B cell (primary cell): Measurements from ENCODE around the gene DCP1A. TPM values are rescaled to one million over a fixed set of nuclear protein-coding genes. Genes with fewer than 3 reads are reported as not detected.

Experiments
- ATAC-seq: fragments of 200-7000 bp; cut with Tn5 transposase; one replicate; pipeline ENCODE4 v1.10.0; 2021; ENCODE audit warnings: low read depth, mild to moderate bottlenecking, moderate number of reproducible peaks, moderate library complexity
- CTCF ChIA-PET: fragments of 350-600 bp; sonication (Branson Sonifier 250); formaldehyde crosslinking; loops from one replicate; lab custom pipeline; 2021; ENCODE audit warnings: antibody characterized with exemption, inconsistent platforms; lab: Charles Lee
- POLR2A ChIA-PET: fragments of 350-600 bp; sonication (Branson Sonifier 250); formaldehyde crosslinking; loops from one replicate; lab custom pipeline; 2021; ENCODE audit warnings: antibody characterized with exemption; lab: Charles Lee
- DNase-seq: peaks from one replicate; pipeline ENCODE4 v3.0.0; 2013
- H2AFZ ChIP-seq: 2 replicates; pipeline ENCODE4 v1.6.1; 2012; ENCODE audit warnings: mild to moderate bottlenecking, low read depth, low read length; ENCODE audit not compliant: insufficient read depth, poor library complexity, severe bottlenecking
- H3K27ac ChIP-seq, 2 donors: 1 replicate in 1 of 2; 2 replicates in 1 of 2; pipeline ENCODE4 v1.5.1; 2012 to 2013; ENCODE audit warnings: low read length in 2 of 2, mild to moderate bottlenecking in 2 of 2, moderate library complexity in 1 of 2
- H3K27me3 ChIP-seq, 4 experiments: fragments of 200-600 bp in 1 of 4; sonication (generic) in 1 of 4; replicated peaks in 1 of 4; 1 replicate in 2 of 4; 2 replicates in 2 of 4; pipeline versions ENCODE4 v1.6.1 to v1.7.0; 2013 to 2016; ENCODE audit warnings: low read length in 3 of 4, mild to moderate bottlenecking in 2 of 4, mixed read lengths in 1 of 4, moderate library complexity in 1 of 4; ENCODE audit not compliant: insufficient read depth in 4 of 4, control insufficient read depth in 3 of 4; ENCODE audit errors: control extremely low read depth in 1 of 4
- H3K36me3 ChIP-seq, 2 experiments: replicated peaks in 1 of 2; 1 replicate in 1 of 2; 2 replicates in 1 of 2; pipeline versions ENCODE4 v1.6.1 to v1.7.1; 2013; ENCODE audit warnings: low read length in 1 of 2; ENCODE audit not compliant: insufficient read depth in 2 of 2, control insufficient read depth in 1 of 2; ENCODE audit errors: control extremely low read depth in 1 of 2, extremely low read depth in 1 of 2
- H3K4me1 ChIP-seq, 2 donors: fragments of 200-600 bp in 1 of 2; sonication (generic) in 1 of 2; 1 replicate in 1 of 2; 2 replicates in 1 of 2; pipeline versions ENCODE4 v1.5.1 to v1.6.1; 2013 to 2017; ENCODE audit warnings: low read length in 2 of 2; ENCODE audit not compliant: control insufficient read depth in 2 of 2, insufficient read depth in 2 of 2
- H3K4me2 ChIP-seq: replicated peaks from 2 replicates; pipeline ENCODE3; 2012; ENCODE audit warnings: mild to moderate bottlenecking, low read depth, low read length; ENCODE audit not compliant: poor library complexity, severe bottlenecking
- H3K4me3 ChIP-seq, 5 experiments: fragments of 200-600 bp in 1 of 5; sonication (generic) in 1 of 5; 1 replicate in 3 of 5; 2 replicates in 2 of 5; pipeline versions ENCODE4 v1.5.1 to v1.7.0; 2011 to 2016; ENCODE audit warnings: low read length in 4 of 5, mild to moderate bottlenecking in 4 of 5, low read depth in 2 of 5, control low read depth in 1 of 5, moderate library complexity in 1 of 5; ENCODE audit not compliant: insufficient read depth in 1 of 5; ENCODE audit errors: control extremely low read depth in 1 of 5, extremely low read depth in 1 of 5
- H3K79me2 ChIP-seq: fragments of 200-600 bp; sonication (generic); one replicate; pipeline ENCODE4 v1.6.0; 2016; ENCODE audit warnings: low read length; ENCODE audit not compliant: control insufficient read depth, insufficient read depth
- H3K9ac ChIP-seq: fragments of 200-600 bp; sonication (generic); 2 replicates; pipeline ENCODE4 v1.6.1; 2017; ENCODE audit warnings: mild to moderate bottlenecking, low read length, moderate library complexity
- H3K9me3 ChIP-seq, 3 donors: one replicate each; pipeline versions ENCODE4 v1.6.1 to v1.7.1; 2013; ENCODE audit warnings: low read length in 2 of 3; ENCODE audit not compliant: control insufficient read depth in 2 of 3, insufficient read depth in 1 of 3; ENCODE audit errors: control extremely low read depth in 1 of 3
- H4K20me1 ChIP-seq: 2 replicates; pipeline ENCODE4 v1.6.0; 2012; ENCODE audit warnings: mild to moderate bottlenecking, low read length; ENCODE audit not compliant: insufficient read depth, control insufficient read depth, poor library complexity, severe bottlenecking
- H3K27ac Mint-ChIP-seq: one replicate; pipeline ENCODE4 v1.8.0; 2021; ENCODE audit warnings: mixed read lengths
- H3K27me3 Mint-ChIP-seq: one replicate; pipeline ENCODE4 v1.8.0; 2021; ENCODE audit warnings: mixed read lengths
- H3K4me1 Mint-ChIP-seq: one replicate; pipeline ENCODE4 v1.8.0; 2021; ENCODE audit warnings: mixed read lengths
- H3K4me3 Mint-ChIP-seq: one replicate; pipeline ENCODE4 v1.8.0; 2021; ENCODE audit warnings: mixed read lengths
- H3K9me3 Mint-ChIP-seq: one replicate; pipeline ENCODE4 v1.8.0; 2022; ENCODE audit warnings: mixed read lengths; ENCODE audit not compliant: insufficient read depth
- CTCF ChIP-seq: fragments of 200-600 bp; IDR thresholded peaks from one replicate; pipeline ENCODE4 v1.8.0; 2022; ENCODE audit warnings: antibody characterized with exemption, mild to moderate bottlenecking
- EZH2 ChIP-seq: IDR thresholded peaks from 2 replicates; pipeline ENCODE4 v1.6.1; 2012; ENCODE audit warnings: borderline replicate concordance, low read depth, mild to moderate bottlenecking, moderate library complexity, low read length; ENCODE audit not compliant: insufficient read depth, poor library complexity, severe bottlenecking
- WGBS: methylation state at CpG from one replicate; pipeline ENCODE4 v1.1.5; 2013; ENCODE audit warnings: missing lambda C conversion rate; ENCODE audit not compliant: insufficient coverage; 5-methylcytosine and 5-hydroxymethylcytosine counted together
- intact Hi-C: fragments of 100-400 bp; cut with micrococcal nuclease; formaldehyde crosslinking; loops from one replicate; pipeline ENCODE4 v1.10.0; 2022
- polyA plus RNA-seq: library from polyadenylated mRNA; depleted of rRNA; stranded (reverse); fragments of >200 nt; gene quantifications from 2 replicates; pipeline ENCODE4 v1.2.3, GENCODE V29; 2012
- total RNA-seq, 2 donors: library from RNA; stranded (reverse); fragments of 120-200 nt in 1 of 2; gene quantifications; 1 replicate in 1 of 2; 2 replicates in 1 of 2; pipeline versions ENCODE4 v1.2.3 to v1.2.4, GENCODE V29; 2013 to 2022

Gene DCP1A
- total and polyA plus RNA-seq, 2 donors (not counting 1 experiment from before 2014, with no cell fraction given): 16.6 to 44.6 TPM

GRCh38 chr3:53346922-53347260, 452 bp downstream of the DCP1A start:
- Histone ChIP-seq H3K36me3 (peaks cover 2 to 23% of the 10 kb centered on the region in 2 experiments), H3K27ac (peak overlapping the region; percentile 89 to 95), H3K79me2 (peaks cover 59% of the 10 kb centered on the region), H3K9ac (peak overlapping the region; percentile 98), H3K9me3 (no peaks in the 10 kb centered on the region), H3K4me3 (peak overlapping the region; percentile 86 to 99 (median 96)), H4K20me1 (peaks cover 11% of the 10 kb centered on the region), H3K4me1 (peaks cover 11 to 15% of the 10 kb centered on the region in 2 donors), H3K27me3 (no peaks in the 10 kb centered on the region), H2AFZ (peak overlapping the region; percentile 100), H3K4me2 (peak overlapping the region; percentile 80)
- intact Hi-C loops: loop anchor here (1.0 to 5.0 kb wide), 4 partner anchors 90 to 660 kb away; partner anchors contain the start of genes GLT8D1, GNL3, PBRM1 and RFT1
- DNase-seq (no peak), ATAC-seq (no peak)
- H3K27me3 Mint-ChIP-seq: no peaks in the 10 kb centered on the region
- WGBS: 0% methylated on average over 8 of the region's 11 CpGs
- H3K27ac Mint-ChIP-seq: peak overlapping the region; percentile 99
- peaks cover 23% of the 10 kb centered on the region for H3K4me1 Mint-ChIP-seq
- ChIA-PET POLR2A (interaction anchor here (0.5 to 1.3 kb wide), 2 partner anchors 267 to 545 kb away, joined by 5 to 7 read pairs; partner anchors contain the start of gene SELENOK), CTCF (interaction anchor here (1.3 to 2.0 kb wide), 3 partner anchors 150 to 545 kb away, joined by 3 to 5 read pairs (median 4); partner anchors contain the start of gene SELENOK)
- H3K9me3 Mint-ChIP-seq: no peaks in the 10 kb centered on the region
- H3K4me3 Mint-ChIP-seq: peak overlapping the region; percentile 100
- no peak for TF ChIP-seq CTCF
- no peak for TF ChIP-seq EZH2

GRCh38 chr3:53346514-53346913, 829 bp downstream of the DCP1A start:
- TF ChIP-seq EZH2 (no peak), CTCF (no peak)
- intact Hi-C loops: loop anchor here (5.0 kb wide), 3 partner anchors 89 to 659 kb away; partner anchors contain the start of genes GLT8D1, GNL3, PBRM1 and SPCS1
- H4K20me1 ChIP-seq: peaks cover 11% of the 10 kb centered on the region
- no peaks in the 10 kb centered on the region for H3K9me3 Mint-ChIP-seq
- H3K27ac ChIP-seq: peak overlapping the region; percentile 89 to 95
- peaks cover 11 to 15% of the 10 kb centered on the region in 2 donors for H3K4me1 ChIP-seq
- H3K27me3 Mint-ChIP-seq: no peaks in the 10 kb centered on the region
- no peak for ATAC-seq
- peak overlapping the region; percentile 80 for H3K4me2 ChIP-seq
- peak; percentile 26 for DNase-seq
- H3K27ac Mint-ChIP-seq: peak overlapping the region; percentile 73
- H3K27me3 ChIP-seq: no peaks in the 10 kb centered on the region
- H3K36me3 ChIP-seq: peaks cover 2 to 27% of the 10 kb centered on the region in 2 experiments
- ChIA-PET CTCF (interaction anchor here (2.0 kb wide), 1 partner anchor 150 kb away, joined by 4 read pairs; no protein-coding TSS in a partner anchor), POLR2A (no interaction called here)
- H3K4me1 Mint-ChIP-seq: peaks cover 23% of the 10 kb centered on the region
- H3K79me2 ChIP-seq: peaks cover 59% of the 10 kb centered on the region
- H2AFZ ChIP-seq: peak overlapping the region; percentile 100
- 8% methylated on average over 5 of the region's 9 CpGs for WGBS
- peak overlapping the region; percentile 86 to 99 (median 96) for H3K4me3 ChIP-seq
- no peaks in the 10 kb centered on the region for H3K9me3 ChIP-seq
- peak overlapping the region; percentile 98 for H3K9ac ChIP-seq
- H3K4me3 Mint-ChIP-seq: peak overlapping the region; percentile 100
